Measurements from ENCODE around the gene RAB40C.

- TF ChIP-seq EP300 (IDR thresholded peaks at IDR 0.05) (no peak), CTCF (IDR thresholded peaks at IDR 0.05) (no peak), POLR2A (IDR thresholded peaks at IDR 0.05) (no peak)
Measured at GRCh38 chr16:662095-662494, 72.2 kb downstream of the RAB40C start.
